H9 (cell line): Measurements from ENCODE around the gene GREB1L. TPM values are rescaled to one million over a fixed set of nuclear protein-coding genes. Genes with fewer than 3 reads are reported as not detected.

Source experiments
- DNase-seq: peaks from one replicate; pipeline ENCODE4 v3.0.0-alpha.2; 2017
- H2AFZ ChIP-seq: one replicate; pipeline ENCODE4 v1.6.1; 2013; ENCODE audit warnings: mild to moderate bottlenecking, low read length, control low read depth, moderate library complexity
- H2AK5ac ChIP-seq: 2 replicates; pipeline ENCODE4 v1.6.1; 2013; ENCODE audit warnings: low read length, control low read depth, mixed read lengths; ENCODE audit not compliant: insufficient read length
- H2BK120ac ChIP-seq: one replicate; pipeline ENCODE4 v1.6.1; 2013; ENCODE audit warnings: low read depth, mild to moderate bottlenecking, low read length, control low read depth, inconsistent platforms; ENCODE audit not compliant: poor library complexity, severe bottlenecking
- H2BK12ac ChIP-seq: 2 replicates; pipeline ENCODE4 v1.6.1; 2013; ENCODE audit warnings: low read length, control low read depth, mixed read lengths, low read depth; ENCODE audit not compliant: insufficient read length
- H2BK15ac ChIP-seq: 2 replicates; pipeline ENCODE4 v1.6.1; 2013; ENCODE audit warnings: low read depth, low read length, control low read depth
- H2BK20ac ChIP-seq: one replicate; pipeline ENCODE4 v1.6.1; 2013; ENCODE audit warnings: low read depth, mild to moderate bottlenecking, low read length, control low read depth, inconsistent platforms; ENCODE audit not compliant: poor library complexity, severe bottlenecking
- H2BK5ac ChIP-seq: 2 replicates; pipeline ENCODE4 v1.6.1; 2013; ENCODE audit warnings: low read length, control low read depth, mixed read lengths; ENCODE audit not compliant: insufficient read length
- H3K14ac ChIP-seq: 2 replicates; pipeline ENCODE4 v1.6.1; 2013; ENCODE audit warnings: low read length, control low read depth; ENCODE audit not compliant: insufficient read depth
- H3K18ac ChIP-seq: 2 replicates; pipeline ENCODE4 v1.6.1; 2013; ENCODE audit warnings: low read depth, mild to moderate bottlenecking, mixed read lengths, low read length, control low read depth; ENCODE audit not compliant: insufficient read length
- H3K23ac ChIP-seq: 2 replicates; pipeline ENCODE4 v1.6.1; 2013; ENCODE audit warnings: low read length, control low read depth, mixed read lengths, low read depth; ENCODE audit not compliant: insufficient read length
- H3K23me2 ChIP-seq: 2 replicates; pipeline ENCODE4 v1.6.1; 2013; ENCODE audit warnings: low read depth, mild to moderate bottlenecking, mixed read lengths, low read length, control low read depth; ENCODE audit not compliant: insufficient read length, poor library complexity, severe bottlenecking
- H3K27ac ChIP-seq: 2 replicates; pipeline ENCODE4 v1.5.1; 2013; ENCODE audit warnings: low read length, control low read depth, mixed read lengths, low read depth; ENCODE audit not compliant: insufficient read length
- H3K27me3 ChIP-seq: 2 replicates; pipeline ENCODE4 v1.6.1; 2013; ENCODE audit warnings: low read length, control low read depth, inconsistent platforms; ENCODE audit not compliant: insufficient read depth
- H3K4ac ChIP-seq: 2 replicates; pipeline ENCODE4 v1.6.1; 2013; ENCODE audit warnings: low read depth, mild to moderate bottlenecking, control low read depth, inconsistent platforms, low read length, moderate library complexity
- H3K4me1 ChIP-seq: 2 replicates; pipeline ENCODE4 v1.6.1; 2013; ENCODE audit warnings: low read length, control low read depth, inconsistent platforms; ENCODE audit not compliant: insufficient read depth
- H3K4me2 ChIP-seq: 2 replicates; pipeline ENCODE4 v1.6.1; 2013; ENCODE audit warnings: low read length, control low read depth, mixed read lengths; ENCODE audit not compliant: insufficient read length, insufficient read depth
- H3K56ac ChIP-seq: 2 replicates; pipeline ENCODE4 v1.6.1; 2013; ENCODE audit warnings: low read depth, mild to moderate bottlenecking, mixed read lengths, low read length, control low read depth; ENCODE audit not compliant: insufficient read length
- H3K79me1 ChIP-seq: 2 replicates; pipeline ENCODE4 v1.6.1; 2013; ENCODE audit warnings: low read depth, mild to moderate bottlenecking, moderate library complexity, low read length, control low read depth, inconsistent platforms; ENCODE audit not compliant: insufficient read depth, poor library complexity, severe bottlenecking
- H3K79me2 ChIP-seq: 2 replicates; pipeline ENCODE4 v1.6.1; 2013; ENCODE audit warnings: low read length, control low read depth, inconsistent platforms; ENCODE audit not compliant: insufficient read depth
- H3K9ac ChIP-seq: 2 replicates; pipeline ENCODE4 v1.6.1; 2013; ENCODE audit warnings: low read length, control low read depth, mixed read lengths; ENCODE audit not compliant: insufficient read length; ENCODE audit errors: extremely low read depth
- H3K9me3 ChIP-seq: one replicate; pipeline ENCODE4 v1.6.1; 2013; ENCODE audit warnings: low read depth, low read length, inconsistent platforms; ENCODE audit not compliant: control insufficient read depth
- H3T11ph ChIP-seq: one replicate; pipeline ENCODE4 v1.6.1; 2013; ENCODE audit warnings: mild to moderate bottlenecking, low read length, control low read depth, inconsistent platforms
- H4K20me1 ChIP-seq: one replicate; pipeline ENCODE4 v1.6.1; 2013; ENCODE audit not compliant: control insufficient read depth, insufficient read length, insufficient read depth
- H4K5ac ChIP-seq: 2 replicates; pipeline ENCODE4 v1.6.1; 2013; ENCODE audit warnings: low read depth, mild to moderate bottlenecking, mixed read lengths, low read length, control low read depth; ENCODE audit not compliant: insufficient read length
- H4K8ac ChIP-seq: replicated peaks from 2 replicates; pipeline ENCODE4 v1.6.1; 2013; ENCODE audit warnings: low read length, control low read depth, mixed read lengths, low read depth; ENCODE audit not compliant: insufficient read length
- H4K91ac ChIP-seq: 2 replicates; pipeline ENCODE4 v1.6.1; 2013; ENCODE audit warnings: low read depth, mild to moderate bottlenecking, moderate library complexity, mixed read lengths, low read length, control low read depth; ENCODE audit not compliant: insufficient read length
- H3K27ac Mint-ChIP-seq, 3 experiments: 2 replicates in 2 of 3; 3 replicates in 1 of 3; pipeline ENCODE4 v1.8.0; 2020 to 2021; ENCODE audit warnings: mixed read lengths in 3 of 3, mild to moderate bottlenecking in 1 of 3, moderate library complexity in 1 of 3
- H3K27me3 Mint-ChIP-seq: 2 replicates; pipeline ENCODE4 v1.8.0; 2021; ENCODE audit warnings: low read depth, mild to moderate bottlenecking, moderate library complexity, mixed read lengths
- H3K36me3 Mint-ChIP-seq, 3 experiments: 2 replicates in 2 of 3; 3 replicates in 1 of 3; pipeline ENCODE4 v1.8.0; 2020 to 2021; ENCODE audit warnings: low read depth in 3 of 3, mixed read lengths in 3 of 3; ENCODE audit not compliant: insufficient read depth in 1 of 3
- H3K4me1 Mint-ChIP-seq, 2 experiments: 2 replicates each; pipeline ENCODE4 v1.8.0; 2020; ENCODE audit warnings: mixed read lengths in 2 of 2
- H3K4me3 Mint-ChIP-seq, 2 experiments: 2 replicates in 1 of 2; 3 replicates in 1 of 2; pipeline ENCODE4 v1.8.0; 2020 to 2021; ENCODE audit warnings: mild to moderate bottlenecking in 2 of 2, mixed read lengths in 2 of 2, moderate library complexity in 1 of 2
- H3K9me3 Mint-ChIP-seq, 2 experiments: 2 replicates in 1 of 2; 3 replicates in 1 of 2; pipeline ENCODE4 v1.8.0; 2020; ENCODE audit warnings: mild to moderate bottlenecking in 2 of 2, mixed read lengths in 2 of 2, moderate library complexity in 1 of 2
- CTCF ChIP-seq: fragments of 200-600 bp; sonication (generic); conservative IDR thresholded peaks from 3 replicates; pipeline ENCODE4 v1.8.0; 2021; ENCODE audit warnings: antibody characterized with exemption, mild to moderate bottlenecking
- WGBS: extraction: QIAGEN DNeasy Blood & Tissue Kit; methylation state at CpG from one replicate; pipeline ENCODE4 v1.1.7; 2013; ENCODE audit warnings: missing lambda C conversion rate, low lambda C conversion rate, mixed read lengths; ENCODE audit not compliant: insufficient read length; ENCODE audit errors: extremely low coverage; 5-methylcytosine and 5-hydroxymethylcytosine counted together
- total RNA-seq: library from RNA; stranded (reverse); gene quantifications from 2 replicates; pipeline ENCODE4 v1.2.1, GENCODE V29; 2021

GREB1L gene
- total RNA-seq, 1 experiment from 2014 or later, result 2.7 TPM

- Histone ChIP-seq H4K5ac (no peak overlapping the region), H3K27me3 (no peaks in the 10 kb centered on the region), H3K79me2 (no peaks in the 10 kb centered on the region), H3K79me1 (no peaks in the 10 kb centered on the region), H2BK5ac (no peak overlapping the region), H2AK5ac (no peak overlapping the region), H3K4me2 (no peak overlapping the region), H3T11ph (no peak overlapping the region), H3K18ac (no peak overlapping the region), H2BK15ac (no peak overlapping the region), H3K9ac (no peak overlapping the region), H3K23me2 (no peaks in the 10 kb centered on the region), H3K23ac (no peak overlapping the region), H4K20me1 (no peaks in the 10 kb centered on the region), H2BK12ac (no peak overlapping the region), H3K4me1 (no peaks in the 10 kb centered on the region), H3K14ac (no peak overlapping the region), H2BK120ac (no peak overlapping the region), H3K4ac (no peak overlapping the region), H3K56ac (no peak overlapping the region), H4K8ac (no peak overlapping the region), H3K27ac (no peak overlapping the region), H2AFZ (no peak overlapping the region), H4K91ac (no peak overlapping the region), H2BK20ac (no peak overlapping the region), H3K9me3 (no peaks in the 10 kb centered on the region)
- Mint-ChIP-seq H3K4me3 (no peak overlapping the region), H3K9me3 (no peaks in the 10 kb centered on the region), H3K27ac (no peak overlapping the region), H3K36me3 (peaks cover 0 to 13% (median 0%) of the 10 kb centered on the region in 3 experiments; a peak in 4 of 7 replicates), H3K27me3 (no peaks in the 10 kb centered on the region), H3K4me1 (peaks cover 8 to 13% of the 10 kb centered on the region in 2 experiments)
- no CpG with 5 or more reads among the region's 16 CpGs for WGBS
- TF ChIP-seq CTCF, result no peak
- DNase-seq, result no peak
Observed at GRCh38 chr18:21499997-21500396, 258.0 kb downstream of the GREB1L start.
